Caki2 (cell line): ENCODE data around the gene CDC5L. TPM values are rescaled to one million over a fixed set of nuclear protein-coding genes. Genes with fewer than 3 reads are reported as not detected.

Source experiments
- DNase-seq: peaks from one replicate; pipeline ENCODE4 v3.0.0-alpha.2; 2015; ENCODE audit warnings: low read depth
- in situ Hi-C: cut with HindIII; loops from 2 replicates; pipeline ENCODE4 v1.10.0; 2016; ENCODE audit warnings: low sequenced_read_pairs, low pct_unique_long_range_greater_than_20kb, mixed read lengths
- total RNA-seq: library from RNA; depleted of rRNA; stranded (reverse); fragments of >200 nt; shearing (Covaris generic); gene quantifications from 2 replicates; pipeline ENCODE4 v1.2.3, GENCODE V29; 2014; ENCODE audit warnings: low replicate concordance

The CDC5L gene
- total RNA-seq, 1 experiment from 2014 or later: 19.9 TPM

DNA sequence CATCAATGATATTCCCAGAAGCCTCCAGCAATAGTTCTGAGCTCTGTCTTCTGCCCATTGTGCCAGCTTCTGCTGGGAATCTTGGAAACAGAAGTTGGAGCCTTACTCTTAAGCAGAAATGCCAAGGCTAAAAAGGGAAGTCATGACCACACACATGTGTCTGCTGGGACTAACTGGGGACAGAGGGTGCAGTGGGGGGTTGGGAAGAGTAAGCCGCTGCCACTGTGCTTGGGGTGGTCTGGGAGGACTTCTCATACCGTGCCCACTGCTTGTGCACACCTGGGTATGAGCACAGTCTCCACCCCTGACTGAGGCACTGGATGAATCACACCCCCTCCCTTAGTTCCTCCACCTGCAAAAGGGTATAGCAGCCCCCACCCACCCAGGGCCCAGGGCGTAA is 90.7 kb downstream of the CDC5L start:
- no peak for DNase-seq
- in situ Hi-C loops: no loop called here

DNA sequence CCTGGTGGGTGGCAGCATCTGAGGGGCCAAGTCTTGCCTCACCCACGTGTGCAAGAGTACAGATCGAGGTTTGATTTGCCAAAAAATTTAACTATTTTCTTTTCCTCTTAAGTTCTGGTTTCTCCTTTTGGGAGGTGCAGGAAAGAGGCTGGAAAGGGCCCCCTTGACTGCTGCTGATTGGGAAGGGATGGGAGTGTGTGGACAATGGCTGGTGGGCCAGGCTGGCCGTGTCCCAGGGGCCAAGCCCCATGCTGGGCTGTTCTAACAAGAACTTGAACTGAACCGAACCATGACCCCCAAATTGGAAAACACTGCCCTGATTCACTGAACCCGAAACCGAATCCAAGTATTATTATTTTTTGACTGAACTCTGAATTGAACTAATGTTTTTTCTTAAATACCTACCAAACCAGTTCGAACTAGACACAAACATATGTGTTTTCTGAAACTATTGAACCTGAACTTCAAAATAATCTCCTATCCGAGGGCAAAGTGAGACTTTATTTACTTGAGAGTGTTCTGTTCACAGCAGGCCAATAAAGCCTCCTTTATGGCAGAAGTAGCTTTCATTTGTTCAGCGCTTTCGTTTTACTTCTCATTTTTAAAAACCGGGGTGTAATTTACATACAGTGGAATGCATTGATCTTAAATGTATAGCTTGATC is 91.2 kb downstream of the CDC5L start:
- in situ Hi-C loops: no loop called here
- DNase-seq: no peak

DNA sequence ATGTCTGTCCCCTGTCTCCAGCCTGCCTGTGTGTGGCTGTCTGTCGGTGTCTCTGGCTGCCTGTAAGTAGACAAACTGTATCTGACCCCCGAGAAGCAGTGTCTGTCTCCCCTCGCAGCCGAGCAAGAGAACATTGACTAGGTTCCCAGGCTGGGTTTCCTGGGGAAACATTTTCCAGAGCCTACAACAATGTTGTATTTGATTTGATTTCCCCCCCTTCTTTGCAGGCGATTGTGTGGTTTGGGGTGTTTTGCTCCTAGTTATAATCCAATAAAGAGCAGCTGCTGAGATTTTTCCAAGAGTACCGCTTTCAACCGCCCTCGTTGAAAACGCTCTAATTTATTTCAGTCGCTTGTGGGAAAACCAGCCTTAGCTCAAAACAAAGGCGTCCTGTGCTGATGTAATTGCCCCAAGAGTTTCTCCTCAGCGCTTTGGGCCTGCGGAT is 92.6 kb downstream of the CDC5L start:
- in situ Hi-C loops: no loop called here
- no peak for DNase-seq

GRCh38 chr6:44481056-44481455 is 93.5 kb downstream of the CDC5L start:
- no peak for DNase-seq
- in situ Hi-C loops: no loop called here

- in situ Hi-C loops: no loop called here
- no peak for DNase-seq
Observed at GRCh38 chr6:44481760-44482159, 94.3 kb downstream of the CDC5L start.

GRCh38 chr6:44485601-44486401 is 98.3 kb downstream of the CDC5L start:
- in situ Hi-C loops: no loop called here
- no peak for DNase-seq

- in situ Hi-C loops: no loop called here
- no peak for DNase-seq
Observed at GRCh38 chr6:44487002-44487401, 99.5 kb downstream of the CDC5L start.

DNA sequence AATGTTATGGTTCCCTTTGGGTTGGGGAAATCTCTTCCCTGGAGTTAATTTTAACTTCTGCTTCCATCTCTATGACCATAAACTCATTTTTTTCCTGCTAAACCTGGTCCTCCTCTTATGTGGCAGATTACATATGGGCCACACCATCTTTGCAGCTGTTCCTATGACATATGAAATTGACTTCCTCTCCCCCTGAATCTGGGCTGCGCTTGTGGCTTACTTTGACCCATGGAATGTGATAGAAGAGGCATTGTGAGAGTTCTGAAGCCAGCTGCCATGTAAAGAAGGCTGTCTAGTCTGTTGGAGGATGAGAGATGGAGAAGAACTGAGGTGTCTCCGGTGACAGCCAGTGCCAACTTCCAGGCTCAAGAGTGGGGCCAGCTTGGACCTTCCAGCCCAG is 100.1 kb downstream of the CDC5L start:
- in situ Hi-C loops: no loop called here
- DNase-seq: no peak

DNA sequence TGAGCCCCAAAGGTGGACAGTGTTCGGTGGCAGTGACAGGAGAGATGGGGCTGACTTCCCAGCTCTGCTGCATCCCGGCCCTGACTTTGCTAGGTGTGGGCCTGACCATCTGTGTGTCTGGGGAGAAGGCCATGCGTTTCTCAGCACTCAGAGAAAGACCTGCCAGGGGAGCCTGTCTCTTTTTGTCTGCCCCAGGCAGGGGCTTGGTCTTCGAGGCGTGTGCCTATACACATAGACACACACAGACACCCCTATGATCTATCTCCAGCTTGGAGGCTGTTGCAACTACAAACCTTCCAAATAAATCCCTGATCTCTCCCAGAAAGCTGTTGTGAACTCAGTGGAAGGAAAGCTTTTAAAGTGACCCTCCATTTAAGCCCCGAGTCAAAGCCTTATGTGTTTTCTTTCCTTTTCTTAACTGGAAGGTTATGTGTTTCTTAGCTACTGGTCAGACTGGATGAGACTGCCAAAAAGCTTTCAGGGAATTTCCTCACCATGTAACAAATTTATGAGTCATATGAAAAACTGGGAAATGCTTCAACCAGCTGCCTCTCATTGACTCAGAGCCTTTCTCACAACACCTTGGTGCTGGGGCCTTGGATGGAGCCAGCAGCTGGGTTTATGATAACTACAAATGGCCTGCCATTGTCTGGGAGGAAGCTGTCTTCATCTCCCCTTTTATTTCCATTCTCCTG is 102.6 kb downstream of the CDC5L start:
- peak; percentile 69 for DNase-seq
- in situ Hi-C loops: no loop called here

DNA sequence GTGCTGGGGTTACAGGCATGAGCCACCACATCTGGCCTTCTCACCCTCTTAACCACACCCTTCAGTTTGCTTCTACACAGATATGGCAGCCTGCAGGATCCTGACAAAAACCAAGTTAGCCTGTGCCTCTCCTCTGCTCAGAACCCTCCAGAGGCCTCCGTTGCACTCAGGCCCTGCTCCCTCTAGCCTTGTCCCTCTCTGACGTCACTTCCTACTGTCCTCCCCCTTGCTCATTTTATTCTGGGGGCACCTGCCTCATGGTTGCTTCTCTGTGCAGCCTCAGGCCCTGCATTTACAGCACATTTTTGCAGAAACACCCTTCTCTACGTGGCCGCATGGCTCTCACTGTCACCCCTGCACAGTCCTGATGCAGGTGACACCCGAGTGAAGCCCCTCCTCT is 105.6 kb downstream of the CDC5L start:
- no peak for DNase-seq
- in situ Hi-C loops: no loop called here

GRCh38 chr6:44493593-44493992 is 106.1 kb downstream of the CDC5L start:
- in situ Hi-C loops: no loop called here
- DNase-seq: no peak

GRCh38 chr6:44494011-44494501 is 106.5 kb downstream of the CDC5L start:
- in situ Hi-C loops: no loop called here
- peak; percentile 16 for DNase-seq

GRCh38 chr6:44495036-44495901 is 107.8 kb downstream of the CDC5L start:
- DNase-seq: no peak
- in situ Hi-C loops: no loop called here

- in situ Hi-C loops: no loop called here
- DNase-seq: no peak
Observed at GRCh38 chr6:44496665-44497369, 109.3 kb downstream of the CDC5L start.

DNA sequence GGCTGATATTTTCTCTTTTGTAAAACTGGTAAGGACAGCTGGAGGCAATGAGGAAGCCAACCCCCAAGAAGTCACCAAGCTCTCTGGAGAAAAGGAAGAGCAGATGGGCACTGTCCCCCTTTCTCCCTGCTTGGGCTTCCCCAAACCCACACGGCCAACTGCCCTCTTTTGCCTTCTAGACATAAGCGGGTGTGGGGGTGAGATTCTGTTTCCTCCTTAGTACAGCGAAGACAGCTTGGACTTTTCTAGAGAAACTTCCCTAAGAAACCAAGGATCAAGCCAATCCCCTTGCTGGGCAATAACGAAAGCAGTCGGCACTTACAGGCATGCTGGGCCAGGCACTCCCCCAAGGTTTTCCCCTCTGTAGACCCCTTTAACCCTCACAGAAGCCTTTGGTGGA is 110.3 kb downstream of the CDC5L start:
- no peak for DNase-seq
- in situ Hi-C loops: no loop called here

GRCh38 chr6:44498436-44498835 is 110.9 kb downstream of the CDC5L start:
- in situ Hi-C loops: no loop called here
- DNase-seq: no peak

GRCh38 chr6:44499609-44500008 is 112.1 kb downstream of the CDC5L start:
- no peak for DNase-seq
- in situ Hi-C loops: no loop called here
